NCI-H446 (cell line): Measurements from ENCODE around the gene DRC7.

Experiments used
- DNase-seq, 2 experiments: peaks; one replicate each; lab custom pipeline; 2025; lab: John Stamatoyannopoulos, UW

The DRC7 gene

DNA sequence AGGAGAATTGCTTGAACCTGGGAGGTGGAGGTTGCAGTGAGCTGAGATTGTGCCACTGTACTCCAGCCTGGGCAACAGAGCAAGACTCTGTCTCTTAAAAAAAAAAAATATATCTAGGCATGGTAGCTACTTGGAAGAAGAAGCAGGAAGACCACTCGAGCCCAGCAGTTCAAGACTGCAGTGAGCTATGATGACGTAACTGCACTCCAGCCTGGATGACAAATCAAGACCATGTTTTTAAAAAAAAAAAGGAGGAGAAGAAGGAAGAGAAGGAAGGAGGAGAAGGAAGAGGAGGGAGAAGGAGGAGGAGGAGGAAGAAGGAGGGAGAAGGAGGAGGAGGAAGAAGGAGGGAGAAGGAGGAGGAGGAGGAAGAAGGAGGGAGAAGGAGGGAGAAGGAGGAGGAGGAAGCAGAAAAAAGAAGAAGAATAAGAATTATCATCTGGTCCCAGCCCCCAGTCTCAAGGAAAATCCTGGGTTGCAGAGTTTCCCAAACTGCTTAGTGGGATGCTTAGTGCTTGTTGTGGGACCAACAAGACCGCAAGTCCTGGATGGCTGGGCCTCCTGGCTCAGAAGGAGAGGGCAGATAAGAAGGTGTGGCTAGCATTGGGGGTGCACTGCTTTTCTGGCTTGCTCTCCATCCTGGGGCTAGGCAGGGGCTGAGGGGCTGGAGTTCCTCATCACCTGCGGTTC, 3.7 kb upstream of the DRC7 start:
- no peak for DNase-seq

DNA sequence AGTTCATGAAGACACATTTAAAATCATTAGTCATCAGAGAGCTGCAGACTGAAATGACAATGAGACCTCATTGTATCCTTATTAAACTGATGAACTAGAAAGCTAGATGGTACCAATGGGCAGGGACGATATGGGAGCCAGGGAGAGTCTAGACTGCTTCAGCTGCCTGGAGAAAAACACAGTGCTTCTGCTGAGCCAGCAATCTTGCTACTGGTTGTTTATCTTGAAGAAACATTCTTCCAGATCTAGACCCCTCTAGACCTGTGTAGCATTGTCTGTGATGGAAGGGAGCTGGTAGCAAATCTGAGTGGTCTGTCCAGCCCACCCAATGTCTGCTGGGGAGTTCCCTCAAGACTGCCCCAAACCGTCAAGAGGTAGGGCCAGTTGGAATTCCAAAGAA, 2.0 kb upstream of the DRC7 start:
- no peak for DNase-seq

GRCh38 chr16:57693550-57693949, 1.1 kb upstream of the DRC7 start:
- no peak for DNase-seq

GRCh38 chr16:57694231-57694724, 328 bp upstream of the DRC7 start:
- DNase-seq = no peak

- DNase-seq = no peak
These were observed 1.1 kb downstream of the DRC7 start for GRCh38 chr16:57695680-57696069.

DNA sequence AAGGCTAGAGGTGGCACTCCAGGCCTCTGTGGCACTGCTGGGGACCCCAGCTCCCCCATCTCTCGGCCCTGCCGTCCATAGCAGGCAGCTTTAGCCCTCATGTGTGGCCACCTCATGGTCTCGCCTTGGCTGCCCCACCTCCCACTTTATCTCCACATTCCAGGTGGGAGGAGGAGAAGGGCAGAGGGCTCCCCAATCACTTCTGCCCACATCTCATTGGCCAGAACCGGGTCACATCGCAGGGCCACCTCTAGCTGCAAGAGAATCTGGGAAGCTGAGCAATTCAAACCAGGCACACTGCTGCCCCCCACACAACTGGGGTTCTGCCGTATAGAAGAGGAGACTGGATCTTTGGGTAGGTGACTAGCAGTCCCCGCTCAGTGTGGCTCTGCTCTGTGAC, 1.6 kb downstream of the DRC7 start:
- DNase-seq = no peak

- DNase-seq = no peak
These were observed 3.4 kb downstream of the DRC7 start for GRCh38 chr16:57697896-57698537.

DNA sequence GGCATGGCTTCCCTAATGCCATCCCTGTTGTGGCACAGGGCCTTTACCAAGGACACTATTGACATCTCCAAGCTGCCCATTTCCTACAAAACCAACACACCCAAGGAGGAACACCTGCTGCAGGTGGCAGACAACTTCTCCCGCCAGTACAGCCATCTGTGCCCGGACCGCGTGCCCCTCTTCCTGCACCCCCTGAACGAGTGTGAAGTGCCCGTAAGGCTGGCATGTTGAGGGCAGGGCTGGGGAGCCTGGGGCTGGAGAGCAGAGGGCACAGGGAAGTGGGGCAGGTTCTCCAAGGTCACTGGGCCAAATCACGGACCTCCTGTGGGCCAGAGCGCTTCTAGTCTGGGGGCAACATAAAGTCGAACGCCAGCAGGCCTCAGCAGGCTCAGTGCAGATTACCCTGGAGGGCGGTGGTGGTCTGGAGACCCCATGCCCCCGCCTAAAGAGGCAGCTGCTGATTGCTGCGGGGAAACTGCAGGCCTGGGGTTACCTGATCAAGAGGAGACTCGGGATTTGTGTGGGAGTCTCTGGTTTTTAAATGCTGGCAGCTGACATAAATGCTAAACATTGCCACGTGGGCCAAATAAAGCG, 4.3 kb downstream of the DRC7 start:
- DNase-seq = no peak

- DNase-seq = no peak
These were observed 4.9 kb downstream of the DRC7 start for GRCh38 chr16:57699481-57699880.

GRCh38 chr16:57699899-57700298, 5.3 kb downstream of the DRC7 start:
- no peak for DNase-seq

DNA sequence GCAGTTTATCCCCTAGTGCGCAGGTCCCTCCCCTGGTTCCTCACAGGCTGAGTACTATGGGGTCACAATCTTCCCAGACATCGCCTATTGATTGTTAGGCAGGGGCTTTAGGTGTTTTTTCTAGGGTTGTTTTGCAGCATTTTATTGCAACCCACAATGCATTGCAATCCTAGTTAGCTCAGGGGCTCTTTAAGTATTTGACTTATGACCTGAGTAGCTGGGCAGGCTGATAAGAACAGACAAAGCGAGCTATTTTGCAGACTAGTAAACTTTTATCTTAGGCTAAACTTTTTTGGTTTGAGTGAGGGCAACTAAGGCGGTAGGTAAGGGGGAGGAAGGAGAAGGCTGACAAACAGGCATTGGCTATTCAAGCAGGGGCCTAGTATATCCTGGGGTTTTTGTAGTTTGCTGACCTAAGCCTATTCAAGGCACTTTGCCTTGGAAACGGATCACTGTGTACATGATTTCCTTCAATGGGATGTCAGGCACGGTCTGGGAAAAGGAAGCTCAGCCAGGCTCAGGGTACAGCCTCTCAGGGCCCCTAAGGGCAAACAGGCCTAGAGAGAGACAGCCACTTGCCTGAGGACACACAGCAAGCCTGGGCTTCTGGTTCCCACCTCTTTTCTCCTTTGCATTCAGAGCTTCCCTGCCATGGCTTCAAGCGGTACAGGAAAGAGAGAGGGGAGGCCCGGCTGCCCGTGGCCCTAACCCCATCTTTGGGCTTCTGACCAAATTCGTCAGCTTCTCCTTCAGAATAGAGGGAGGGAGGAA, 6.4 kb downstream of the DRC7 start:
- DNase-seq = no peak

DNA sequence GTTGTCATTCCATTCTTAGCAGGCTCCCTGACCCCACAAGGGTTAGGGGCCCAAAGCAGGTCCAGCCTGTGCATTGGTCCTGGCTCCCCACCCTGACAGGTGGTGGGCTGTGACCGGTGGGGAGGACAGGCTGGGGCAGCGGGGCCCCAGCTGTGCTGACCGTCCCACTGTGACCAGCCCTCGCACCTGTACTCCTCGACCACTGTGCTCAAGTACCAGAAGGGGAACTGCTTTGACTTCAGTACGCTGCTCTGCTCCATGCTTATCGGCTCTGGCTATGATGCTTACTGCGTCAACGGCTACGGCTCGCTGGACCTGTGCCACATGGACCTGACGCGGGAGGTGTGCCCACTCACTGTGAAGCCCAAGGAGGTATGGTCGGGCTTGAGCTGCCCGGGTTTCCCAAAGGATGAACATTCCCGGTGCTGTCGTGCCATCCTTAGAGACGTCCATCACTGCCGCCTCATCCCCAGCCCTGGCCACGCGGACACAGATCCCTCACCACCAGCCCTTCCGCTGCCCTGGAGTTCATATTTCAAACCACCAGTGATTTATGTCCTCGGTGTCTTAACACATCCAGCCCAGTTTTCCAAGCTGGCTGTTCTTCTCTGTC, 7.3 kb downstream of the DRC7 start:
- no peak for DNase-seq

DNA sequence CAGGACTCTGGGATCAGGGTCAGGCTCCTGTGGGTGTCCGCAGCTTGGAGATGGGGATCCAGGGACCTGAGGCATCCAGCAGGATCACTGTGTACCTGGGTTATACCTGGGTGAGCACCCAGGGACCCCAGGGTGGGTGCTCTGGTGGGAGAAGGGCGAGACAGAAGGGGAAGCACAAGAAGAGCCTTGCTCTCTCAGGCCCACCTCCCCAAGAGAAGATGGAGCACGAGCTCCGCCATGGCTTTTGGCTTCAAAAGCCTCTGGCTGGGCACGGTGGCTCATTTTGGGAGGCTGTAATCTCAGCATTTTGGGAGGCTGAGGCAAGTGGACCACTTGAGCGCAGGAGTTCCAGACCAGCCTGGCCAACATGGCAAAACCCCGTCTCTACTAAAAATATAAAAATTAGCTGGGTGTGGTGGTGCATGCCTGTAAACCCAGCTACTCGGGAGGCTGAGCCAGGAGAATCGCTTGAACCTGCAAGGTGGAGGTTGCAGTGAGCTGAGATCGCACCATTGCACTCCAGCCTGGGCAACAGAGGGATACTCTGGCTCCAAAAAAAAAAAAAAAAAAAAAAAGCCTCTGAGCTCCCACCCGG, 8.9 kb downstream of the DRC7 start:
- no peak for DNase-seq

- no peak for DNase-seq
These were observed 9.7 kb downstream of the DRC7 start for GRCh38 chr16:57704011-57704904.

DNA sequence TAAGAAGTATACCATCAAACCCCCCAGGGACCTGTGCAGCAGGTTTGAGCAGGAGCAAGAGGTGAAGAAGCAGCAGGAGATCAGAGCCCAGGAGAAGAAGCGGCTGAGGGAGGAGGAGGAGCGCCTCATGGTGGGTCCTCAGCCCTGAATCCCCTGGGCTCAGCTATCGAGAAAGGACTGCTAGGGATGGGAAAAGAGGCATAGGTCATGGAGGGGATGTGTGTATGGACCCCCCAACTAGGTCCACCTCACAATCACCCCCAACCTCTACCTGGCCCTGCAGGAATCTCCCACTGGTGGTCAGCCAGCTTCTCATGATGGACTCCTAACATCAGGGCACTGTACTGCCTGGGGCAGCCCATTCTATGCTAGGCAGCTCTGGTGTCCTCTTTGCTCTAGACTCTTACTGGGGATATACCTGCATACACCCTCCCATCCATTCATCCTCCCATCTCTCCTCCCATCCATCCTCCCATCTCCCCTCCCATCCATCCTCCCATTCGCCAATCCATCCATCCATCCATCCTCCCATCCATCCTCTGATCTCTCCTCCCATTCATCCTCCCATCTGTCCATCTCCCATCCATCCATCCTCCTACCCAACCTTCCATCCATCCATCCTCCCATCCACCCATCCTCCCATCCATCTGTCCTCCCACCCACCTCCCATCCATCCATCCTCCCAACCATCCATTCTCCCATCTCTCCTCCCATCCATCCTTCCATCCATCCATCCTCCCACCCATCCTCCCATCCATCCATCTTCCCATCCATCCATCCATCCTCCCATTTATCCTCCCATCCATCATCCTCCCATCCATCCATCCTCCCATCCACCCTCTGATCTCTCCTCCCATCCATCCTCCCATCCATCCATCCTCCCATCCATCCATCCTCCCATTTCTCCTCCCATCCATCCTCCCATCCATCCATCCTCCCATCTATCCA, 10.6 kb downstream of the DRC7 start:
- no peak for DNase-seq

DNA sequence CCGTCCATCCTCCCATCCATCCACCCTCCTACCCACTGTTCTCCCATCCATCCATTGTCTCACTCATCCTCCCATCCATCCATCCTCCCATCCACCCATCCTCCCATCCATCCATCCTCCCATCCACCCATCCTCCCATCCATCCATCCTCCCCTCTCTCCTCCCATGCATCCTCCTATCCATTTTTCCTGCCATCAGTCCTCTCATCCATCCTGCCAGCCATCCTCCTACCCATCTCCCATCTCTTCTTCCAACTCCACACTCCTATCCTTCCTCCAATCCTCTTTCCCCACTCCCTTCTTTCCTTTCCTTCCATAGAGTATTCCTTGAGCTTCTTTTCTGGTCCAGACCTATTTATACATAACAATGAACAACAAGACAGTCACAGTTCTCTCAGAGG, 12.1 kb downstream of the DRC7 start:
- no peak for DNase-seq

DNA sequence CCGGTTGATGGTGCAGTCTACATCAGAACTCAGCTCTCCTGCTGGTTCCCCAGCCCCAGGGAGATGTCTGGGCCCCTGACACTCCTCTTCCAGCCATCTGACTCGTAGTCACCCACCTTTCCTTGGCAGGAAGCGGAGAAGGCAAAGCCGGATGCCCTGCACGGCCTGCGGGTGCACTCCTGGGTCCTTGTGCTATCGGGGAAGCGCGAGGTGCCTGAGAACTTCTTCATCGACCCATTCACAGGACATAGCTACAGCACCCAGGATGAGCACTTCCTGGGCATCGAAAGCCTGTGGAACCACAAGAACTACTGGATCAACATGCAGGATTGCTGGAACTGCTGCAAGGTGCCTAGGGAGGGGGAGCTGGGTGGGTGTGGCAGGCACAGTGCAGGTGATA, 12.7 kb downstream of the DRC7 start:
- DNase-seq = no peak

- no peak for DNase-seq
These were observed 13.6 kb downstream of the DRC7 start for GRCh38 chr16:57708168-57708567.

DNA sequence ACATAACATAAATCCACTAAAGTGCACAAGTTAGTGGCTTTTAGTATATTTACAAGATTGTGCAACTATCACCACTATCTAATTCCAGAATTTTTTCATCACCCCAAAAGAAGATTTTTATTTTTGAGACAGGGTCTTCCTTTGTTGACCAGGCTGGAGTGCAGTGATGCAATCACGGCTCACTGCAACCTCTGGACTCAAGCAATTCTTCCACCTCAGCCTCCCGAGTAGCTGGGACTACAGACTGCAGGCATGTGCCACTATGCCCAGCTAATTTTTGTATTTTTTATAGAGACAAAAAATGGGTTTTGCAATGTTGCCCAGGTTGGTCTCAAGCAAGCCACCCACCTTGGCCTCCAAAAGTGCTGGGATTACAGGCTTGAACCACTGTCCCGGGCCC, 15.1 kb downstream of the DRC7 start:
- no peak for DNase-seq

DNA sequence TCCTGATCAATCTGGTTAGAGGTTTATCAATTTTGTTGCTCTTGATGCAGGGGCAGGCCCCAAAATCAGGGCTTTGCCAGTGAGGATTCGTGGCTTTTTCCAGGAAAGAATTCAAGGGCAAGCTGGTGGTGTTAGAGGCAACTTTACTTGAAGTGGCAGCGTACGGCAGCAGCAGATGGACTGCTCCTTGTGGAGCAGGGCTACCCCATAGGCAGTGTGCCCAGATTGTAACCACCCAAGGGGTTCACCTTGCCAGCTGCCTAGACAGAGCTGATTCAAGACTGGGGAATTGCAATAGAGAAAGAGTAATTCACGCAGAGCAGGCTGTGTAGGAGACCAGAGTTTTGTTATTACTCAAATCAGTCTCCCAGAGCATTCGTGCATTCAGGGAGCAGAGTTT, 16.7 kb downstream of the DRC7 start:
- peak; percentile 4 to 74 for DNase-seq
